GM18867 (cell line): ENCODE results near the gene UIMC1.
"Not testable (repeated sequence)": the region's sequence is repeated elsewhere in the genome, so short reads cannot be mapped to it uniquely, and the experiment has no call there.

Source experiments
- ATAC-seq: cut with Tn5 transposase; IDR thresholded peaks from one replicate; pipeline ENCODE4 v1.9.1; 2021; ENCODE audit warnings: mild to moderate bottlenecking, moderate library complexity; ENCODE audit not compliant: unreplicated experiment

UIMC1 gene

GRCh38 chr5:177008716-177009115 lies 2.1 kb upstream of the UIMC1 start:
- no peak for ATAC-seq

GRCh38 chr5:177005619-177006264 lies 837 bp downstream of the UIMC1 start:
- peak; percentile 53 for ATAC-seq

- no peak for ATAC-seq
Measured at GRCh38 chr5:177004961-177005360, 1.6 kb downstream of the UIMC1 start.

DNA sequence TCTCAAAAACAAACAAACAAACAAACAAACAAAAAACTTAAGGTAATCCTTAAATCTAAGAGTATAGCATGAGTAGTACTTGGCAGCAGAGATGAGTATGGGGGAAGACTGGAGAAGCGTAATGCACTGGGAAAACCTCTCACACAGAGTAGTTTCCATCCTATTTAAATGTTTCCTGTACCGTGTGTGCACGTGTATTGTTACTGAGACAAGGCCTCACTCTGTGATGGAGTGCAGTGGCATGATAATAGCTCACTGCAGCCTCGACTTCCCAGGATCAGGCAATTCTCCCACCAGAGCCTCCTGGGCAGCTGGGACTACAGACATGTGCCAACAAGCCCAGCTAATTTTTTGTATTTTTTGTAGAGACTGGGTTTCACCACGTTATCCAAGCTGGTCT lies 2.9 kb downstream of the UIMC1 start:
- ATAC-seq: no peak

- not testable (repeated sequence) for ATAC-seq
Measured at GRCh38 chr5:176999526-176999925, 7.1 kb downstream of the UIMC1 start.

GRCh38 chr5:176998828-176999227 lies 7.8 kb downstream of the UIMC1 start:
- ATAC-seq: no peak

DNA sequence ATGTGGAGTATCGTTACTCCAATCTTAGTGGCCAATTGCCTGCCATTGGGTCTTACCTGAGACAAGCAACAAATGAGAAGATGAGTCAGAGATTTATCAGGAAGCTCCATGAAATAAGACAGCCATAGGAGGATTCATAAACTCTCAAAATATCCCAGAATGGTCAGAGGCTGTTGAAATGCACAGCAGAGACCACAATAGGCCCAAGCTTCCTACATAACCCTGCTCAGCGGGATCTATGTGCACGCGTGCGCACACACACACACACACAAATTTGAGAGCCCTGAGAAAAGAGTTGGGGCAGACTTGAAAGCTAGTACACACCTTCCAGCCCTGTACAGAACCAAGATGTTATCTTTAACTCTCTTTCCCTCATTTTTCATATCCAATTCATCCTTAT lies 9.8 kb downstream of the UIMC1 start:
- no peak for ATAC-seq

- ATAC-seq: peak; percentile 60
Measured at GRCh38 chr5:176995896-176996767, 10.4 kb downstream of the UIMC1 start.

DNA sequence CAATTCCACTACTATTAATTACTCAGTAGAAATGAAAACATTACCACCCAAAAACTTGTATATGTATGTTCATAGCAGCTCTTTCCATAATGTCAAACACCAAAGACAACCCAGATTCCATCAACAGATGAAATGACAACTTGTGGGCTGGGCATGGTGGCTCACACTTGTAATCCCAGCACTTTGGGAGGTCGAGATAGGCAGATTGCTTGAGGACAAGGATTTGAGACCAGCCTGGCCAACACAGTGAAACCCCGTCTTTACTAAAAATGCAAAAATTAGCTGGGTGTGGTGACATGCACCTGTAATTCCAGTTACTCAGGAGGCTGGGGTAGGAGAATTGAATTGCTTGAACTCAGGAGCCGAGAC lies 11.5 kb downstream of the UIMC1 start:
- ATAC-seq: no peak

DNA sequence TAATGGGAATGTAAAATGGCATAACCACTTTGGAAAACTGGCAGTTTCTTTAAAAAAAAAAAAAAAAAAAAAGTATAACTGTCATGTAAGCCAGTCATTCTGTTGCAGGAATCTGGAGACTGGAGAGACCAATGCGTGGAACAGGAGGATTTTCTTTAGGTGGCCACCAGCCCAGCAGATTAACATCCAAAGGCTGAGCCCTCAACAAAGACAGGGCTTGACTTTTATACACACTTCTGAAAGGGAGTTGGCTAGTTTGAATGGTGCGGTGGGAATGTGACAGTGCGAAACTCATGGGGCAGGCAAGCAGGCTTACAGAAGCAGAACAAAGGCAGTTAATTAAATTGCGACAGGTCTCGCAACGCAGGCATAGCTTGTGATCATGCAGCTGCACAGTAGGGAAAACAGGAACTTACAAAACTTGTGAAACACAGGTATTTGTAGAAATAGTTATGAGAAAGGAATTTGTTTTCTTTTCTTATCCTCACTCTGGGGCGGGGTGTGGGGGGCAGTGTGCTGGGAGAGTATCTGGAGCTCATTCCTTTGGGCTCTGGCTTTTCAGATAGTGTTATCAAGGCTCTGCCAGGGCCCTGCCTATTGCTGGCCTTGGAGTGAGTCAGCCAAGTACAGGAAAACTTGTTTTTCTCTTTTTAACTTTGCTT lies 12.0 kb downstream of the UIMC1 start:
- no peak for ATAC-seq

DNA sequence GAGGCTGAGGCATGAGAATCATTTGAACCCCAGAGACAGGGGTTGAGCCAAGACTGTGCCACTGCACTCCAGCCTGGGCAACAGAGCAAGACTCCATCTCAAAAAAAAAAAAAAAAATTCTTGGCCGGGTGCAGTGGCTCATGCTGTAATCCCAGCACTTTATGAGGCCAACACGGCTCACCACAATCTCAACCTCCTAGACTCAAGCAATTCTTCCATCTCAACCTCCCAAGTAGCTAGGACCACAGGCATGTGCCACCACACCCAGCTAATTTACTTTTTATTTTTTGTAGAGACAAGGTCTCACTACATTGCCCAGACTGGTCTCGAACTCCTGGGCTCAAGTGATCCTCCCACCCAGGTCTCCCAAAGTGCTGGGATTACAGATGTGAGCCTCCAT lies 13.5 kb downstream of the UIMC1 start:
- not testable (repeated sequence) for ATAC-seq

DNA sequence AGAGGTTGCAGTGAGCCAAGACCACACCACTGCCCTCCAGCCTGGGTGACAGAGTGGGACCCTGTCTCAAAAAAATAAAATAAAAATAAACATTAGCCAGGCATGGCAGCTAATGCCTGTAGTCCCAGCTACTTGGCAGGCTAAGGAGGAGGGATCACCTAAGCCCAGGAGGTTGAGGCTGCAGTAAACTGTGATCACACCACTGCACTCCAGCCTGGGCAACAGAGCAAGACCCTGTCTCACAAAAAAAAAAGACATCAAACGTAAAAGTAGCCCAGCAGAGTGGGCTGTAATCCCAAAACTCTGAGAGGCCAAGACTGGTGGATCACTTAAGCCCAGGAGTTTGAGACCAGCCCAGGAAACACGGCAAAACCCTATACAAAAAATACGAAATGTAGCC lies 19.0 kb downstream of the UIMC1 start:
- ATAC-seq: no peak

- ATAC-seq: no peak
Measured at GRCh38 chr5:176986280-176986679, 20.3 kb downstream of the UIMC1 start.

GRCh38 chr5:176985516-176985915 lies 21.1 kb downstream of the UIMC1 start:
- no peak for ATAC-seq

DNA sequence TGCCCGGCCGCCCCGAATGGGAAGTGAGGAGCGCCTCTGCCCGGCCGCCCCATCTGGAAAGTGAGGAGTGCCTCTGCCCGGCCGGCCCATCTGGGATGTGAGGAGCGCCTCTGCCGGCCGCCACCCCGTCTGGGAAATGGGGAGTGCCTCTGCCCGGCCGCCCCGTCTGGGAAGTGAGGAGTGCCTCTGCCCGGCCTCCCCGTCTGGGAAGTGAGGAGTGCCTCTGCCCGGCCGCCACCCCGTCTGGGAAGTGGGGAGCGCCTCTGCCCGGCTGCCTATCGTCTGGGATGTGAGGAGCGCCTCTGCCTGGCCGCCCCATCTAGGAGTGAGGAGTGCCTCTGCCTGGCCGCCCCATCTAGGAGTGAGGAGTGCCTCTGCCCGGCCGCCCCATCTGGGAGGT lies 22.4 kb downstream of the UIMC1 start:
- not testable (repeated sequence) for ATAC-seq

DNA sequence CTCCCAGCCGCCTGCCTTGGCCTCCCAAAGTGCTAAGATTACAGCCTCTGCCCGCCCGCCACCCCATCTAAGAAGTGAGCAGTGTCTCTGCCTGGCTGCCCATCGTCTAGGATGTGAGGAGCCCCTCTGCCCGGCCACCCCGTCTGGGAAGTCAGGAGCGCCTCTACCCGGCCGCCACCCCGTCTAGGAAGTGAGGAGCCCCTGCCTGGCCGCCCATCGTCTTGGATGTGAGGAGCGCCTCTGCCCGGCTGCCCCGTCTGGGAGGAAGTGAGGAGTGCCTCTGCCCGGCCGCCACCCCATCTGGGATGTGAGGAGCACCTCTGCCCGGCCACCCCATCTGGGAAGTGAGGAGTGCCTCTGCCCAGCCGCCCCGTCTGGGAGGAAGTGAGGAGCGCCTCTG lies 23.0 kb downstream of the UIMC1 start:
- ATAC-seq: not testable (repeated sequence)

DNA sequence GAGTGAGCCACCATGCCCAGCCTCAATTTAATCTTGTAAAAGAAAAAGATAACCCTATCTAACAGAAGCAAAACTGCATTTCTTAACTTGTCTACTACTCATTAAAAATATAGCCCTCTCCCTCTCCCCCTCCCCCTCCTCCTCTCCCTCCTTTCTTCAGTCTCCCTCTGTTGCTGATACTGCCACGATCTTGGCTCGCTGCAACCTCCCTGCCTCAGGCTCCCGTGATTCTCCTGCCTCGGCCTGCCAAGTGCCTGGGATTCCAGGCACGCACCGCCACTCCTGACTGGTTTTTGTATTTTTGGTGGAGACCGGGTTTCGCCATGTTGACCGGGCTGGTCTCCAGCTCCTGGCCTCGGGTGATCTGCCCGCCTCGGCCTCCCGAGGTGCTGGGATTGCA lies 23.5 kb downstream of the UIMC1 start:
- not testable (repeated sequence) for ATAC-seq

DNA sequence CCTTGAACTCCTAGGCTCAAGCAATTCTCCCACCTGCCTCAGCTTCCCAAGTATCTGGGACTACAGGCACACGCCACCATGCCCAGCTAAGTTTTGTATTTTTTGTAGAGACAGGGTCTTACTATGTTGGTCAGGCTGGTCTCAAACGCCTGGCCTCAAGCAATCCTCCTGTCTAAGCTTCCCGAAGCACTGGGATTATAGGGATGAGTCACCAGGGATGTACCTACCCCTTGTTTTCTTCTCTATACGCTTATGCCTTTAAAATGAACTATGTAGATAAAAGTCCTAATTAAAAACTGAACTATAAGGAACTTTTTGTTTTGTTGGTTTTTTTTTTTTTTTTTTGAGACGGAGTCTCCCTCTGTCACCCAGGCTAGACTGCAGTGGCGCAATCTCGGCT lies 25.8 kb downstream of the UIMC1 start:
- no peak for ATAC-seq

GRCh38 chr5:176979669-176980068 lies 26.9 kb downstream of the UIMC1 start:
- ATAC-seq: no peak

GRCh38 chr5:176965633-176966032 lies 40.9 kb downstream of the UIMC1 start:
- no peak for ATAC-seq

DNA sequence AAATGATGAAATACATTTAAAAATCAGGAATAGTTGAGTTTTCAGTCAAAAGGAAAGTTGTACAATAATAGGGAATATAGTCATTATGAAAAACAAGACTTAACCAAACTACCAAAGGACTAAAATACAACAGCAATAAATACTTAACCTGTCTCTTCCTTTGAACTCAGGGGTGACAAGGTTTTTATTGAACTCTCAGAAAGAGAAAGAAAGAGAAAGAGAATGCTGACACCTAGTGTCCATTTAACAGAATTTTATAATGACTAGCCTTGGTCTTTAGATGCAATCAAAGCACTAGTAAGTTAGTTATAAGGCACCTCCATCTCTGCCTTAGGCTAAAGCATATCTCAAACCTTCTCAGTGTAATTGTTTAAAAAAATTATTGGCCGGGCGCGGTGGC lies 47.5 kb downstream of the UIMC1 start:
- ATAC-seq: no peak

DNA sequence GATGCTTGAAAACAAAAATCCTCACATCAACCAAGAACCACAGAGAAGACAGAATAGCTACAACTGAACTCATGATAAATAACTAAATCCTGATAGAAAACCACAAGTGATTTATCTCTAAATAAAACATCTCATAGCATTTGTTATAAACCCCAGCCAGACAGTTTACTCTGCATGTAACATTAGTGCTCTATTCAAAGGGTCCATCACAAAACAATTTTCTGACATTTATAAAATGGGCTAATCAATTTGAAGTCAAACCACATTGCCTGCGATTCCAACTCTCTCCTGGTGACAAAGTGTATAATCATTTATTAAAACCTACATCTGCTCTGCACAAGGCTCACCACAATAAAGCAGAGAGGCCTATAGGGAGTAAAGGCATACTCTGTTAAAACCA lies 49.8 kb downstream of the UIMC1 start:
- no peak for ATAC-seq
